ENCODE measurements around the gene PTER. TPM values are rescaled to one million over a fixed set of nuclear protein-coding genes. Genes with fewer than 3 reads are reported as not detected.
A peak's percentile ranks its signal among the peaks of the same experiment; 100 is the strongest.

Gene PTER
- total RNA-seq, 1 experiment from 2014 or later, result 6.6 TPM

DNA sequence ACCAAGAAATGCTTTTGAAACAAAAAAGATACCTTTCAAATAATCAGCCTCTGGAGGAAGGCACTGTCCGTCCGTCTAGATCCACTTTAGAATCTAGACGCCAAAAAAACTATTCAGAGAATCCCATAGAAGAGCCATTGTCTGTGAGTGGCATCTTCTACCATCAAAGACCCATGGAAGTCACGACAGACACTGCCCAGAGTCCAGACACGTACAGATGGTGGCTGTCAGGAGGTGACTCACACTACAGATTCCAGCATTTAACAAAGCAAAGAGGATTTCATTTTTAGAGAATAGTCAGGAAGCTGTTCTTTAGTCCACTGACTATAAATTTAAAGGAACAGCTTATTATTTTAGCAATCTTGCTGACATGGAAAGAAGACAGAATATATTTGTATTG, 73.2 kb downstream of the PTER start:
- H3K79me2 ChIP-seq (ENCODE audit: low read length), result no peaks in the 10 kb centered on the region
- no peaks in the 10 kb centered on the region for H3K27me3 ChIP-seq (ENCODE audit: low read length)
- ChIA-PET POLR2A (ENCODE audit: unreplicated experiment) (no interaction called here), CTCF (no interaction called here)
- no peaks in the 10 kb centered on the region for H3K9me3 ChIP-seq (ENCODE audit: low read length)
- H3K9me2 ChIP-seq (replicated peaks; ENCODE audit: low read length), result no peaks in the 10 kb centered on the region
- intact Hi-C loops (cut with micrococcal nuclease), result loop anchor here (10.0 kb wide), 1 partner anchor 605 kb away; no protein-coding TSS in a partner anchor
- H3K27ac ChIP-seq (ENCODE audit: low read length), result no peak overlapping the region
- H2AFZ ChIP-seq (ENCODE audit: low read length), result no peak overlapping the region
- H3K9ac ChIP-seq (ENCODE audit: low read length), result no peak overlapping the region
- DNase-seq, result no peak
- no peak; the same call in 1 of the 2 replicates for ATAC-seq
- no peaks in the 10 kb centered on the region for H3K36me3 ChIP-seq (ENCODE audit: low read depth, low read length)
- TF ChIP-seq EZH2phosphoT487 (IDR thresholded peaks at IDR 0.05; ENCODE audit: borderline replicate concordance, low read length) (no peak), EZH2 (IDR thresholded peaks at IDR 0.05; ENCODE audit: low read length, unreplicated experiment) (no peak)
- TF ChIP-seq, protein P1, sequence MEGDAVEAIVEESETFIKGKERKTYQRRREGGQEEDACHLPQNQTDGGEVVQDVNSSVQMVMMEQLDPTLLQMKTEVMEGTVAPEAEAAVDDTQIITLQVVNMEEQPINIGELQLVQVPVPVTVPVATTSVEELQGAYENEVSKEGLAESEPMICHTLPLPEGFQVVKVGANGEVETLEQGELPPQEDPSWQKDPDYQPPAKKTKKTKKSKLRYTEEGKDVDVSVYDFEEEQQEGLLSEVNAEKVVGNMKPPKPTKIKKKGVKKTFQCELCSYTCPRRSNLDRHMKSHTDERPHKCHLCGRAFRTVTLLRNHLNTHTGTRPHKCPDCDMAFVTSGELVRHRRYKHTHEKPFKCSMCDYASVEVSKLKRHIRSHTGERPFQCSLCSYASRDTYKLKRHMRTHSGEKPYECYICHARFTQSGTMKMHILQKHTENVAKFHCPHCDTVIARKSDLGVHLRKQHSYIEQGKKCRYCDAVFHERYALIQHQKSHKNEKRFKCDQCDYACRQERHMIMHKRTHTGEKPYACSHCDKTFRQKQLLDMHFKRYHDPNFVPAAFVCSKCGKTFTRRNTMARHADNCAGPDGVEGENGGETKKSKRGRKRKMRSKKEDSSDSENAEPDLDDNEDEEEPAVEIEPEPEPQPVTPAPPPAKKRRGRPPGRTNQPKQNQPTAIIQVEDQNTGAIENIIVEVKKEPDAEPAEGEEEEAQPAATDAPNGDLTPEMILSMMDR (conservative IDR thresholded peaks at IDR 0.05; ENCODE audit: low read depth, low read length), result no peak
- H3K4me1 ChIP-seq (ENCODE audit: insufficient read depth, low read length), result no peaks in the 10 kb centered on the region
- H4K20me1 ChIP-seq (ENCODE audit: low read length), result no peaks in the 10 kb centered on the region
- no peak overlapping the region for H3K4me2 ChIP-seq (ENCODE audit: low read length)
- no TSS peak for BruUV-seq (replicated peaks)
- H3K4me3 ChIP-seq (ENCODE audit: low read length), result no peak overlapping the region
- no peaks in the 10 kb centered on the region for H3F3A ChIP-seq (ENCODE audit: low read length, unreplicated experiment)

DNA sequence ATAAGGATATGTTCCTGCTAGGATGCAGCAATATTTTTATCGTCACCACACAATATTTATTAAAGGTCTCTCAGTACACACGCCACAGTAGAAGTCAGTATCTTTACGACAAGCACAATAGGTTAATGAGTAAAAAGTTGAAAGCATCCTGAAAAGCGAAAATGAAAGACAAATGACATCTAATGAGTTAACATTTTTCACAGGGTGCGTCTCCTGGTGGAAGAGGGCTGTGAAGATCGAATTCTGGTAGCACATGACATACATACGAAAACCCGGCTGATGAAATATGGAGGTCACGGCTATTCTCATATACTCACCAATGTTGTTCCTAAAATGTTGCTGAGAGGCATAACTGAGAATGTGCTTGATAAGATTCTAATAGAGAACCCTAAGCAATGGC, 74.0 kb downstream of the PTER start:
- ATAC-seq, result no peak
- no peaks in the 10 kb centered on the region for H4K20me1 ChIP-seq (ENCODE audit: low read length)
- no TSS peak for BruUV-seq (replicated peaks)
- no peaks in the 10 kb centered on the region for H3K27me3 ChIP-seq (ENCODE audit: low read length)
- no peaks in the 10 kb centered on the region for H3K9me3 ChIP-seq (ENCODE audit: low read length)
- H3K36me3 ChIP-seq (ENCODE audit: low read depth, low read length), result no peaks in the 10 kb centered on the region
- H3K4me1 ChIP-seq (ENCODE audit: insufficient read depth, low read length), result no peaks in the 10 kb centered on the region
- POLR2A ChIA-PET (ENCODE audit: unreplicated experiment), result no interaction called here
- no peak overlapping the region for H3K27ac ChIP-seq (ENCODE audit: low read length)
- intact Hi-C loops (cut with micrococcal nuclease), result loop anchor here (10.0 kb wide), 1 partner anchor 606 kb away; no protein-coding TSS in a partner anchor
- no peak overlapping the region for H2AFZ ChIP-seq (ENCODE audit: low read length)
- no peak overlapping the region for H3K9ac ChIP-seq (ENCODE audit: low read length)
- H3K4me3 ChIP-seq (ENCODE audit: low read length), result no peak overlapping the region
- no peak overlapping the region for H3K4me2 ChIP-seq (ENCODE audit: low read length)
- CTCF ChIA-PET, result no interaction called here
- no peaks in the 10 kb centered on the region for H3K79me2 ChIP-seq (ENCODE audit: low read length)
- H3K9me2 ChIP-seq (replicated peaks; ENCODE audit: low read length), result no peaks in the 10 kb centered on the region
- DNase-seq, result no peak
- no peaks in the 10 kb centered on the region for H3F3A ChIP-seq (ENCODE audit: low read length, unreplicated experiment)
- TF ChIP-seq EZH2 (IDR thresholded peaks at IDR 0.05; ENCODE audit: low read length, unreplicated experiment), result no peak
- no peak for TF ChIP-seq EZH2phosphoT487 (IDR thresholded peaks at IDR 0.05; ENCODE audit: borderline replicate concordance, low read length)
- TF ChIP-seq, protein P1 (conservative IDR thresholded peaks at IDR 0.05; ENCODE audit: low read depth, low read length), result no peak

DNA sequence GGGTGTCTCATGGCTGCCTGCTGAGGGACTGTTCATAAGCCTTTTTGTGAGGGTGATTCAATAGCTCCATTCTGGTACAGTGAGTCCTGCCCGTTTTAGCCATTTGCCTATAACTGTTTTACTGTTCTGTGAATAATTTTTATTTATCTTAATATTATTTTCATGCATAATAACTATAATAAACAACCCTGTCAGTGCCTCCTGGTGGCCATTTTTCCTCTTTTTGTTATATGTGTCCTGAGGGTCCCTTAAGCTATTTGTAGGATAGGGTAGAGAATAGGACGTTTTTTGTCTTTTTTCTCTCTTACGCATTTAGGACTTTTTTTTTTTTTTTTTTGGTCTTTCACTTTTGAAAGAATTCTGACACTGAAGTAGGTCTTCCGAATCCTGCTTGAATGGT, 82.0 kb downstream of the PTER start:
- Histone ChIP-seq H3F3A (ENCODE audit: low read length, unreplicated experiment) (no peaks in the 10 kb centered on the region), H3K36me3 (ENCODE audit: low read depth, low read length) (no peaks in the 10 kb centered on the region), H3K4me3 (ENCODE audit: low read length) (no peak overlapping the region), H3K9me2 (replicated peaks; ENCODE audit: low read length) (no peaks in the 10 kb centered on the region), H3K79me2 (ENCODE audit: low read length) (no peaks in the 10 kb centered on the region), H3K4me1 (ENCODE audit: insufficient read depth, low read length) (no peaks in the 10 kb centered on the region), H3K27me3 (ENCODE audit: low read length) (peaks cover 6% of the 10 kb centered on the region; the same call in 1 of the 2 replicates), H3K9ac (ENCODE audit: low read length) (no peak overlapping the region), H2AFZ (ENCODE audit: low read length) (no peak overlapping the region), H3K27ac (ENCODE audit: low read length) (no peak overlapping the region), H3K9me3 (ENCODE audit: low read length) (no peaks in the 10 kb centered on the region), H3K4me2 (ENCODE audit: low read length) (no peak overlapping the region), H4K20me1 (ENCODE audit: low read length) (no peaks in the 10 kb centered on the region)
- DNase-seq (peak; percentile 23), ATAC-seq (no peak)
- POLR2A ChIA-PET (ENCODE audit: unreplicated experiment), result no interaction called here
- intact Hi-C loops (cut with micrococcal nuclease), result loop anchor here (10.0 kb wide), 1 partner anchor 614 kb away; no protein-coding TSS in a partner anchor
- no peak for TF ChIP-seq EZH2 (IDR thresholded peaks at IDR 0.05; ENCODE audit: low read length, unreplicated experiment)
- TF ChIP-seq, protein P1 (conservative IDR thresholded peaks at IDR 0.05; ENCODE audit: low read depth, low read length), result peak; percentile 33
- no TSS peak for BruUV-seq (replicated peaks)
- CTCF ChIA-PET, result interaction anchor here (0.6 kb wide), 1 partner anchor 202 kb away, joined by 3 read pairs; no protein-coding TSS in a partner anchor
